Skeletal muscle satellite cell (primary cell): ENCODE results near the gene PTPN11.

Experiments used
- H3K27me3 ChIP-seq: 2 replicates; pipeline ENCODE4 v1.7.0; 2013; ENCODE audit warnings: low read length; ENCODE audit not compliant: control insufficient read depth, insufficient read depth
- H3K36me3 ChIP-seq: 2 replicates; pipeline ENCODE4 v1.7.0; 2013; ENCODE audit warnings: mild to moderate bottlenecking, control low read depth, low read length; ENCODE audit not compliant: insufficient read depth
- H3K4me1 ChIP-seq: 2 replicates; pipeline ENCODE4 v1.7.0; 2013; ENCODE audit warnings: low read length; ENCODE audit not compliant: control insufficient read depth, insufficient read depth
- H3K4me2 ChIP-seq: 2 replicates; pipeline ENCODE4 v1.7.0; 2013; ENCODE audit warnings: mild to moderate bottlenecking, low read length
- H3K4me3 ChIP-seq: 2 replicates; pipeline ENCODE4 v1.7.0; 2013; ENCODE audit warnings: low read length
- H3K9ac ChIP-seq: 2 replicates; pipeline ENCODE4 v1.7.0; 2013; ENCODE audit warnings: mild to moderate bottlenecking, low read depth, low read length, moderate library complexity
- H3K9me3 ChIP-seq: replicated peaks from 2 replicates; pipeline ENCODE4 v1.7.0; 2013; ENCODE audit warnings: mild to moderate bottlenecking, control low read depth, low read length

The PTPN11 gene

DNA sequence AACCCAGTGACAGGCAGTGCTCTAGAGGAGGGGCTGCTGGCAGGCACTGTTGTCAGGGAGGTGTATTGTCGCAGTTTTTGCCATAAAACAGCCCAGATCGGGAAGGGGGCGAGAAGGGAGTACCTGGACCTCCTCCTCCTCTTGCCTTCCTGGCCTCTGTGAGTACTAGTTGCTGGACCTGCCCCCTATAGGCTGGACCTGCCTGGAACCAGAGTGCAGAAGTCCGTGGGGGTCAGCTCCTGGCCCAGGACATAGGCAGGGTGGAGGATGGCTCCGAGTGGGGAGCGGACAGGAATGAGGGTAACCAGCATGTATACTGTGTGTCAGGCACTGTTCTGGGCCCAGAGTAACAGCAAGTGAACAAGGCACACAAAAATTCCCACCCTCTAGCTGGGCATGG lies 116.3 kb downstream of the PTPN11 start:
- peaks cover 6% of the 10 kb centered on the region for H3K27me3 ChIP-seq
- no peaks in the 10 kb centered on the region for H3K4me1 ChIP-seq
- H3K4me3 ChIP-seq, result no peak overlapping the region
- no peak overlapping the region for H3K4me2 ChIP-seq
- no peak overlapping the region for H3K9ac ChIP-seq
- no peaks in the 10 kb centered on the region for H3K36me3 ChIP-seq
- H3K9me3 ChIP-seq, result no peaks in the 10 kb centered on the region

DNA sequence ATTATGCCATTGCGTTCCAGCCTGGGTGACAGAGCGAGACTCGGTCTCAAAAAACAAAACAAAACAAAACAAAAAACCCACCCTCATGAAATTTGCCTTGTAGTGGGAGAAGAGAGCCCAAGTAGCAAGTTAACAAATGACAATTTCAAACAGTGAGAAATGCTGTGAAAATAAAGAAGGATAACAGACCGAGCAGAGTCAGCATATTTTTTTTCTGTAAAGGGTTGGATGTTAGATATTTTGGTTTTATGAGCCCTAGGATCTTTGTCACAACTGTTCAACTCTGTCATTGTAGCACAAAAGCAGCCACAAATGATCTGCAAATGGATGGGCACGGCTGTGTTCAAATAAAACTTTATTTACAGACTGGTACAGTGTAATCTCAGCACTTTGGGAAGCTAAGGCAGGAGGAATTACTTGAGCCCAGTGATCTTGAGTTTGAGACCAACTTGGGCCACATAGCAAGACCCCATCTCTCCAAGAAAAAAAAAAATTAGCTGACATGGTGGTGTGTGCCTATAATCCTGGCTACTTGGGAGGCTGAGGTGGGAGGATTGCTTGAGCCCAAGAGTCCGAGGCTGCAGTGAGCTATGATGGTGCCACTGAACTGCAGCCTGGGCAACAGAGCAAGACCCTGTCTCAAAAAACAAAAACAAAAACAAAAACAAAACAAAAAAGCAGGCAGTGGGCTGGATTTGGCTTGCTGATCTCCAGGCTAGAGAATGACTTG lies 117.1 kb downstream of the PTPN11 start:
- H3K4me2 ChIP-seq, result no peak overlapping the region
- no peak overlapping the region for H3K9ac ChIP-seq
- no peaks in the 10 kb centered on the region for H3K4me1 ChIP-seq
- no peak overlapping the region for H3K4me3 ChIP-seq
- no peaks in the 10 kb centered on the region for H3K9me3 ChIP-seq
- H3K36me3 ChIP-seq, result no peaks in the 10 kb centered on the region
- peaks cover 6% of the 10 kb centered on the region for H3K27me3 ChIP-seq

DNA sequence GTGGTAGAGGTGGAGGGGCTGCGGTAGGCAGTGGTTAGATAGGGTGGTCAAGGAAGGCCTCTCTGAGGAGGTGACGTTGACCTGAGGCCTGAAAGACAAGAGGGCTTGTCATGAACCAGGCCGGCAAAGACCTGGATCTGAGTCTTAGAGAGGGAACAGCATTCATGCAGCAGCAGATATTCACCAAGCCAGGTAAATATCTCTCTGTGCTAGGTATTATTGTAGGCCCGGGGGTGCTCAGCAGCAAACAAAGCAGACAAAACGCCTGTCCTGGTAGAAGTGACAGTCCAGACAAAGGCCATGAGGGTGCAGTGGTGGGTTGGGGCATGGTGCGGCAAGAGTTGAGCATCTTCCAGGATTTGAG lies 117.6 kb downstream of the PTPN11 start:
- peaks cover 6% of the 10 kb centered on the region for H3K27me3 ChIP-seq
- H3K4me2 ChIP-seq, result no peak overlapping the region
- H3K9ac ChIP-seq, result no peak overlapping the region
- no peaks in the 10 kb centered on the region for H3K4me1 ChIP-seq
- H3K9me3 ChIP-seq, result no peaks in the 10 kb centered on the region
- no peak overlapping the region for H3K4me3 ChIP-seq
- H3K36me3 ChIP-seq, result no peaks in the 10 kb centered on the region

GRCh38 chr12:112537710-112538396 lies 119.1 kb downstream of the PTPN11 start:
- H3K27me3 ChIP-seq, result peaks cover 6% of the 10 kb centered on the region
- H3K9me3 ChIP-seq, result no peaks in the 10 kb centered on the region
- no peak overlapping the region for H3K4me2 ChIP-seq
- H3K9ac ChIP-seq, result no peak overlapping the region
- H3K4me1 ChIP-seq, result no peaks in the 10 kb centered on the region
- H3K4me3 ChIP-seq, result no peak overlapping the region
- no peaks in the 10 kb centered on the region for H3K36me3 ChIP-seq

GRCh38 chr12:112538740-112539139 lies 120.0 kb downstream of the PTPN11 start:
- H3K4me1 ChIP-seq, result no peaks in the 10 kb centered on the region
- H3K9ac ChIP-seq, result no peak overlapping the region
- peaks cover 6% of the 10 kb centered on the region for H3K27me3 ChIP-seq
- no peak overlapping the region for H3K4me3 ChIP-seq
- H3K4me2 ChIP-seq, result no peak overlapping the region
- no peaks in the 10 kb centered on the region for H3K36me3 ChIP-seq
- no peaks in the 10 kb centered on the region for H3K9me3 ChIP-seq

DNA sequence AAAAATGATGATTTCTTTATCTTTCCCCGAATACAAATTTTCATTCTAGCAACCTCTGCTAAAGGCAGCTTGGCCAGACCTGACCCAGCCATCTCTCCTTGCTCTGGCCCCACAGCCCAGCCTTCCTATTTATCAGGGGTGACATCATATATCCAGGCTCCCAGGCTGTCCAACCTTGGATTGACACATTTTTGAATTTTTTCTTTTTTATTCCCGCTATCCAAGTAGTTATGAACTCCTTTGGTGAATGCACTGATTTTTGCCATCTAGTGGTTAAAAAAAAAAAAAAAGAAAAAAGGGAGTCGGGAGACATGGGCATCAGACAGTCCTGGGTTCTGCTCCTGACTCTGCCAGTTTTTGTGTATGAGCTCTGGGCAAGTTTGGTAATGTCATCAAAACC lies 120.5 kb downstream of the PTPN11 start:
- peaks cover 6% of the 10 kb centered on the region for H3K27me3 ChIP-seq
- H3K4me2 ChIP-seq, result no peak overlapping the region
- H3K9ac ChIP-seq, result no peak overlapping the region
- H3K9me3 ChIP-seq, result no peaks in the 10 kb centered on the region
- H3K36me3 ChIP-seq, result no peaks in the 10 kb centered on the region
- no peaks in the 10 kb centered on the region for H3K4me1 ChIP-seq
- no peak overlapping the region for H3K4me3 ChIP-seq

DNA sequence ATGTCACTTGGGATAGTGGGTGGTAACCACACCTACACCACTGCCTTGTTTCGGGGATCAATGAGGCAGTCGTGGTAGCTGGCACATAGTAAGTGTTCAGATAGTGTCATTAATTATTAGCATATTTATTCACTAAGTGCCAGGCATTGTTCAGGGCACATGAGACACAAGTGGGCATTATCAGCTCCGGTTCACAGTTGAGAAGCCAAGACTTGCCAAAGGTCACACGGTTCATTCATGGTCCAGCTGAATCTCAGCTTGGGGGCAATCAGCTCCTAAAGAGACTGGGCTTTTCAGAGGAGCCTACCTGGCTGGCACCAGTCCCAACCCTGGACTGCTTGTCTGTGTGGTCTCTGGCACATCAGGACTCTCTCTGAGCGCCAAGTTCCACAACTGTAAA lies 121.3 kb downstream of the PTPN11 start:
- H3K36me3 ChIP-seq, result no peaks in the 10 kb centered on the region

DNA sequence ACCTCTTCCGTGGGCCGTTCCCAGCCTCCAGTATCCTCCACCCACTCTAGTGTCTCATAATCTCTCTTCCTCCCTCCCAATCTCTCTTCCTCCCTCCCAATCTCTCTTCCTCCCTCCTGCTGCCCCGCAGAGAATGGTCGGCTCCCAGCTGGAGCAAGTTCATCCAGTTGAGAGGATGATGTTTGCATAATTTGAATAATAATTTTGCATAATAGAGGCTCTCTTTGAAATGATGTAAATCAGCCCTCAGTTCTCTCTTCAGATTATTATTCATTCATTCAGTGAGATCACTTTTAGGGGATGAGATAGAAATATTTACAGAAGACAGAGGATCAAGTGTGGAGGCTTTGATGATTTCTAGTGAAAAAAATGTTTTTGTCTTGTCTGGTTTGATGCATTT lies 125.0 kb downstream of the PTPN11 start:
- Histone ChIP-seq H3K9ac (no peak overlapping the region), H3K27me3 (peaks cover 6% of the 10 kb centered on the region), H3K9me3 (no peaks in the 10 kb centered on the region), H3K4me2 (no peak overlapping the region), H3K4me1 (no peaks in the 10 kb centered on the region), H3K36me3 (no peaks in the 10 kb centered on the region), H3K4me3 (no peak overlapping the region)

More for the DNA sequence above, 121.3 kb downstream of the PTPN11 start:
- no peak overlapping the region for H3K9ac ChIP-seq
- no peaks in the 10 kb centered on the region for H3K4me1 ChIP-seq
- H3K27me3 ChIP-seq, result peaks cover 6% of the 10 kb centered on the region
- no peak overlapping the region for H3K4me2 ChIP-seq
- no peak overlapping the region for H3K4me3 ChIP-seq
- H3K9me3 ChIP-seq, result no peaks in the 10 kb centered on the region

GRCh38 chr12:112546339-112546738 lies 127.6 kb downstream of the PTPN11 start:
- Histone ChIP-seq H3K4me3 (no peak overlapping the region), H3K27me3 (no peaks in the 10 kb centered on the region), H3K9me3 (no peaks in the 10 kb centered on the region), H3K4me2 (no peak overlapping the region), H3K4me1 (no peaks in the 10 kb centered on the region), H3K9ac (no peak overlapping the region), H3K36me3 (no peaks in the 10 kb centered on the region)

DNA sequence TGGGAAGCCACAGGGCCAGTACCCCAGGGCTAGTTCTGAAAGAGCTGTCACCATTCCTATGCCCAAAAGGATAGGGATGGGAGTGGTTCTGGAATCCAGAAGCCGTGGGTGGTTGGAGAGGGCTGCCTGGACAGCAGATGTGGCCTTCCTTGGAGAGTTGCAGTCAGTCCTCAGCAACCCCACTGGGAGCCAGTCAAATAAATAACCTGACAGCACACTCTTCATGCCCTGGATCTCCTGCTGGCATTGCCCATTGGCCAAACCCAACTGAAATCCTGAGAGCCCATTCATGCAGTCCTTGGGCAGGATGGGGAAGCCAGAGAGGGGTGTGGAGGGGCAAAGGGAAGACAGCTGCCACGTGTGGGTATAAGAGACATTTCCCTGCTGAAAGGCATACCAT lies 128.2 kb downstream of the PTPN11 start:
- no peak overlapping the region for H3K4me3 ChIP-seq
- no peak overlapping the region for H3K4me2 ChIP-seq
- no peaks in the 10 kb centered on the region for H3K27me3 ChIP-seq
- H3K36me3 ChIP-seq, result no peaks in the 10 kb centered on the region
- H3K4me1 ChIP-seq, result no peaks in the 10 kb centered on the region
- H3K9ac ChIP-seq, result no peak overlapping the region
- no peaks in the 10 kb centered on the region for H3K9me3 ChIP-seq

DNA sequence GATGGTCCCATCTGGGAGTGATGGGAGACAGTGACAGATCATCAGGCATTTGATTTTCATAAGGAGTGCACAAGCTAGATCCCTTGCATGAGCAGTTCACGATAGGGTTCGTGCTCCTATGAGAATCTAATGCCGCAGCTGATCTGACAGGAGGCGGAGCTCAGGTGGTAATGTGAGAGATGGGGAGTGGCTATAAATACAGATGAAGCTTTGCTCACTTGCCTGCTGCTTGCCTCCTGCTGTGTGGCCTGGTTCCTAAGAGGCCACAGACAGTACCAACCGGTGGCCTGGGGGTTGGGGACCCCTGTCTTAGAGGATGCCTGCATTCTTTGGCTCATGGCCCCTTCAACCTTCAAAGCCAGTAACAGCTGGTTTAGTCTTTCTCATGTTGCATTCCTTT lies 130.3 kb downstream of the PTPN11 start:
- no peak overlapping the region for H3K4me2 ChIP-seq
- H3K36me3 ChIP-seq, result no peaks in the 10 kb centered on the region
- no peaks in the 10 kb centered on the region for H3K4me1 ChIP-seq
- no peaks in the 10 kb centered on the region for H3K27me3 ChIP-seq
- no peak overlapping the region for H3K9ac ChIP-seq
- H3K4me3 ChIP-seq, result no peak overlapping the region
- H3K9me3 ChIP-seq, result no peaks in the 10 kb centered on the region

GRCh38 chr12:112551681-112552080 lies 132.9 kb downstream of the PTPN11 start:
- H3K27me3 ChIP-seq, result no peaks in the 10 kb centered on the region
- H3K9ac ChIP-seq, result no peak overlapping the region
- no peaks in the 10 kb centered on the region for H3K36me3 ChIP-seq
- no peaks in the 10 kb centered on the region for H3K4me1 ChIP-seq
- H3K4me3 ChIP-seq, result no peak overlapping the region
- H3K4me2 ChIP-seq, result no peak overlapping the region
- H3K9me3 ChIP-seq, result no peaks in the 10 kb centered on the region
